ENCODE results near the gene NEIL3. TPM values are rescaled to one million over a fixed set of nuclear protein-coding genes. Genes with fewer than 3 reads are reported as not detected.

The NEIL3 gene
- polyA plus RNA-seq (2013, experiment 1 of 2), result 7.4 TPM
- polyA plus RNA-seq (2013, experiment 2 of 2), result 7.3 TPM

- H3K56ac ChIP-seq (ENCODE audit: low read length), result peak within 1 kb of the TSS; percentile 88
- no peaks in the 10 kb centered on the region for H3K36me3 ChIP-seq (ENCODE audit: control insufficient read depth, insufficient read depth, low read length)
- no peaks in the 10 kb centered on the region for H3K4me1 ChIP-seq (ENCODE audit: control insufficient read depth, low read depth, low read length)
- DNase-seq, result peak; percentile 89
- peak within 1 kb of the TSS; percentile 90 for H3K18ac ChIP-seq (ENCODE audit: low read length)
- H3K27me3 ChIP-seq (ENCODE audit: insufficient read depth, low read length, poor library complexity), result no peaks in the 10 kb centered on the region
- H3K4me3 ChIP-seq (ENCODE audit: low read length), result peak within 1 kb of the TSS; percentile 78
- H4K5ac ChIP-seq (ENCODE audit: low read length), result no peak within 1 kb of the TSS
- no peak within 1 kb of the TSS for H2BK15ac ChIP-seq (replicated peaks; ENCODE audit: low read depth)
- no peaks in the 10 kb centered on the region for H3K79me1 ChIP-seq (ENCODE audit: low read length)
- H3K79me2 ChIP-seq (ENCODE audit: control insufficient read depth, insufficient read depth, low read length), result peaks cover 2% of the 10 kb centered on the region
- no CpG with 5 or more reads among the region's 52 CpGs for WGBS (ENCODE audit: extremely low coverage, insufficient coverage, low lambda C conversion rate)
- H3K23ac ChIP-seq (ENCODE audit: low read length), result no peak within 1 kb of the TSS
- peak within 1 kb of the TSS; percentile 25 for H3K4me2 ChIP-seq (ENCODE audit: low read length)
- no peak within 1 kb of the TSS for H2BK5ac ChIP-seq (ENCODE audit: low read length)
- no peak within 1 kb of the TSS for H2AK5ac ChIP-seq (ENCODE audit: low read length)
- no peak within 1 kb of the TSS for H2BK120ac ChIP-seq (ENCODE audit: low read depth, low read length)
- H4K8ac ChIP-seq (ENCODE audit: low read depth, low read length), result peak within 1 kb of the TSS; percentile 82
- H3K9ac ChIP-seq (ENCODE audit: low read length), result peak within 1 kb of the TSS; percentile 84
- peak within 1 kb of the TSS; percentile 84 for H3K4ac ChIP-seq (ENCODE audit: low read depth, low read length)
- no peak within 1 kb of the TSS for H3K27ac ChIP-seq (ENCODE audit: low read depth, low read length)
Observed at GRCh38 chr4:177309522-177310371, at the start of gene NEIL3. Gene NEIL3, plus strand, starts transcription at chr4:177309874. Its CDS starts 80 bp downstream, at chr4:177309954.

- H3K56ac ChIP-seq (ENCODE audit: low read length), result no peak overlapping the region
- H3K79me2 ChIP-seq (ENCODE audit: control insufficient read depth, insufficient read depth, low read length), result no peaks in the 10 kb centered on the region
- H3K27ac ChIP-seq (ENCODE audit: low read depth, low read length), result no peak overlapping the region
- H3K4me1 ChIP-seq (ENCODE audit: control insufficient read depth, low read depth, low read length), result no peaks in the 10 kb centered on the region
- no peak overlapping the region for H3K23ac ChIP-seq (ENCODE audit: low read length)
- no peak overlapping the region for H2AK5ac ChIP-seq (ENCODE audit: low read length)
- no peak overlapping the region for H4K5ac ChIP-seq (ENCODE audit: low read length)
- no peak overlapping the region for H2BK5ac ChIP-seq (ENCODE audit: low read length)
- H2BK120ac ChIP-seq (ENCODE audit: low read depth, low read length), result no peak overlapping the region
- no peaks in the 10 kb centered on the region for H3K79me1 ChIP-seq (ENCODE audit: low read length)
- no peak overlapping the region for H3K9ac ChIP-seq (ENCODE audit: low read length)
- H3K4me2 ChIP-seq (ENCODE audit: low read length), result no peak overlapping the region
- no CpG with 5 or more reads among the region's 7 CpGs for WGBS (ENCODE audit: extremely low coverage, insufficient coverage, low lambda C conversion rate)
- no peak overlapping the region for H3K4me3 ChIP-seq (ENCODE audit: low read length)
- H4K8ac ChIP-seq (ENCODE audit: low read depth, low read length), result no peak overlapping the region
- no peaks in the 10 kb centered on the region for H3K36me3 ChIP-seq (ENCODE audit: control insufficient read depth, insufficient read depth, low read length)
- H2BK15ac ChIP-seq (replicated peaks; ENCODE audit: low read depth), result no peak overlapping the region
- H3K18ac ChIP-seq (ENCODE audit: low read length), result no peak overlapping the region
- no peak for DNase-seq
- no peak overlapping the region for H3K4ac ChIP-seq (ENCODE audit: low read depth, low read length)
- no peaks in the 10 kb centered on the region for H3K27me3 ChIP-seq (ENCODE audit: insufficient read depth, low read length, poor library complexity)
Observed at GRCh38 chr4:177263818-177264217, 45.9 kb upstream of the NEIL3 start.

- H3K4me1 ChIP-seq (ENCODE audit: control insufficient read depth, low read depth, low read length), result no peaks in the 10 kb centered on the region
- H3K27ac ChIP-seq (ENCODE audit: low read depth, low read length), result no peak overlapping the region
- no peak overlapping the region for H4K5ac ChIP-seq (ENCODE audit: low read length)
- no peak overlapping the region for H3K4me2 ChIP-seq (ENCODE audit: low read length)
- no peak overlapping the region for H4K8ac ChIP-seq (ENCODE audit: low read depth, low read length)
- no peak overlapping the region for H3K4me3 ChIP-seq (ENCODE audit: low read length)
- no peak overlapping the region for H3K18ac ChIP-seq (ENCODE audit: low read length)
- H3K9ac ChIP-seq (ENCODE audit: low read length), result no peak overlapping the region
- no peak overlapping the region for H2BK15ac ChIP-seq (replicated peaks; ENCODE audit: low read depth)
- H3K79me2 ChIP-seq (ENCODE audit: control insufficient read depth, insufficient read depth, low read length), result no peaks in the 10 kb centered on the region
- no peak overlapping the region for H3K56ac ChIP-seq (ENCODE audit: low read length)
- no peak overlapping the region for H2BK120ac ChIP-seq (ENCODE audit: low read depth, low read length)
- H2AK5ac ChIP-seq (ENCODE audit: low read length), result no peak overlapping the region
- no peak overlapping the region for H3K4ac ChIP-seq (ENCODE audit: low read depth, low read length)
- no peaks in the 10 kb centered on the region for H3K79me1 ChIP-seq (ENCODE audit: low read length)
- no peak overlapping the region for H2BK5ac ChIP-seq (ENCODE audit: low read length)
- no CpG with 5 or more reads among the region's 2 CpGs for WGBS (ENCODE audit: extremely low coverage, insufficient coverage, low lambda C conversion rate)
- no peaks in the 10 kb centered on the region for H3K36me3 ChIP-seq (ENCODE audit: control insufficient read depth, insufficient read depth, low read length)
- no peaks in the 10 kb centered on the region for H3K27me3 ChIP-seq (ENCODE audit: insufficient read depth, low read length, poor library complexity)
- H3K23ac ChIP-seq (ENCODE audit: low read length), result no peak overlapping the region
- DNase-seq, result no peak
Observed at GRCh38 chr4:177264788-177265422, 44.8 kb upstream of the NEIL3 start.

- no peak overlapping the region for H4K8ac ChIP-seq (ENCODE audit: low read depth, low read length)
- H3K27ac ChIP-seq (ENCODE audit: low read depth, low read length), result no peak overlapping the region
- H3K4me1 ChIP-seq (ENCODE audit: control insufficient read depth, low read depth, low read length), result no peaks in the 10 kb centered on the region
- H3K4ac ChIP-seq (ENCODE audit: low read depth, low read length), result no peak overlapping the region
- no CpG with 5 or more reads among the region's 3 CpGs for WGBS (ENCODE audit: extremely low coverage, insufficient coverage, low lambda C conversion rate)
- no peak overlapping the region for H2BK120ac ChIP-seq (ENCODE audit: low read depth, low read length)
- no peak overlapping the region for H2BK5ac ChIP-seq (ENCODE audit: low read length)
- no peaks in the 10 kb centered on the region for H3K36me3 ChIP-seq (ENCODE audit: control insufficient read depth, insufficient read depth, low read length)
- no peaks in the 10 kb centered on the region for H3K27me3 ChIP-seq (ENCODE audit: insufficient read depth, low read length, poor library complexity)
- H4K5ac ChIP-seq (ENCODE audit: low read length), result no peak overlapping the region
- DNase-seq, result no peak
- no peak overlapping the region for H2BK15ac ChIP-seq (replicated peaks; ENCODE audit: low read depth)
- H3K56ac ChIP-seq (ENCODE audit: low read length), result no peak overlapping the region
- H3K9ac ChIP-seq (ENCODE audit: low read length), result no peak overlapping the region
- H2AK5ac ChIP-seq (ENCODE audit: low read length), result no peak overlapping the region
- no peaks in the 10 kb centered on the region for H3K79me2 ChIP-seq (ENCODE audit: control insufficient read depth, insufficient read depth, low read length)
- no peak overlapping the region for H3K23ac ChIP-seq (ENCODE audit: low read length)
- H3K4me2 ChIP-seq (ENCODE audit: low read length), result no peak overlapping the region
- H3K79me1 ChIP-seq (ENCODE audit: low read length), result no peaks in the 10 kb centered on the region
- no peak overlapping the region for H3K4me3 ChIP-seq (ENCODE audit: low read length)
- H3K18ac ChIP-seq (ENCODE audit: low read length), result no peak overlapping the region
Observed at GRCh38 chr4:177265729-177266128, 43.9 kb upstream of the NEIL3 start.

- Histone ChIP-seq H2AK5ac (ENCODE audit: low read length) (no peak overlapping the region), H3K27ac (ENCODE audit: low read depth, low read length) (no peak overlapping the region), H3K18ac (ENCODE audit: low read length) (no peak overlapping the region), H3K4me3 (ENCODE audit: low read length) (no peak overlapping the region), H3K56ac (ENCODE audit: low read length) (no peak overlapping the region), H3K27me3 (ENCODE audit: insufficient read depth, low read length, poor library complexity) (no peaks in the 10 kb centered on the region), H2BK5ac (ENCODE audit: low read length) (no peak overlapping the region), H3K79me1 (ENCODE audit: low read length) (no peaks in the 10 kb centered on the region), H3K4me1 (ENCODE audit: control insufficient read depth, low read depth, low read length) (no peaks in the 10 kb centered on the region), H3K23ac (ENCODE audit: low read length) (no peak overlapping the region), H2BK120ac (ENCODE audit: low read depth, low read length) (no peak overlapping the region), H3K9ac (ENCODE audit: low read length) (no peak overlapping the region), H2BK15ac (replicated peaks; ENCODE audit: low read depth) (no peak overlapping the region), H3K4ac (ENCODE audit: low read depth, low read length) (no peak overlapping the region), H4K8ac (ENCODE audit: low read depth, low read length) (no peak overlapping the region), H3K79me2 (ENCODE audit: control insufficient read depth, insufficient read depth, low read length) (no peaks in the 10 kb centered on the region), H4K5ac (ENCODE audit: low read length) (no peak overlapping the region), H3K4me2 (ENCODE audit: low read length) (no peak overlapping the region), H3K36me3 (ENCODE audit: control insufficient read depth, insufficient read depth, low read length) (no peaks in the 10 kb centered on the region)
- WGBS (ENCODE audit: extremely low coverage, insufficient coverage, low lambda C conversion rate), result no CpG with 5 or more reads among the region's 1 CpG
- DNase-seq, result no peak
Observed at GRCh38 chr4:177266506-177266905, 43.2 kb upstream of the NEIL3 start.

Data from mesendoderm (in vitro differentiated cells).